Activated T-helper 1 cell treated with anti-CD3 and anti-CD28 coated beads, Interleukin-12 subunit alpha, Interleukin-12 subunit beta, Interleukin-2, Interleukin-4 antibody, amounts not matched to agents 30 ng/mL and 10 ng/mL and 1 ng/mL, durations not matched to agents 14 hours and 24 hours and 36 hours (primary cell): ENCODE data around the gene FBXL13. TPM values are rescaled to one million over a fixed set of nuclear protein-coding genes. Genes with fewer than 3 reads are reported as not detected.
"Not testable (repeated sequence)": the region's sequence is repeated elsewhere in the genome, so short reads cannot be mapped to it uniquely, and the experiment has no call there.

Experiments used
- DNase-seq: peaks from one replicate; pipeline ENCODE4 v3.0.0; 2021; ENCODE audit warnings: low spot score
- H3K27ac Mint-ChIP-seq: one replicate; pipeline ENCODE4 v1.8.0; 2021; ENCODE audit warnings: mild to moderate bottlenecking, mixed read lengths
- H3K27me3 Mint-ChIP-seq: one replicate; pipeline ENCODE4 v1.8.0; 2022; ENCODE audit warnings: mild to moderate bottlenecking, moderate library complexity, mixed read lengths; ENCODE audit not compliant: insufficient read depth
- H3K36me3 Mint-ChIP-seq: one replicate; pipeline ENCODE4 v1.8.0; 2021; ENCODE audit warnings: low read depth, mixed read lengths
- H3K4me1 Mint-ChIP-seq: one replicate; pipeline ENCODE4 v1.8.0; 2021; ENCODE audit warnings: low read depth, mixed read lengths
- H3K4me3 Mint-ChIP-seq: one replicate; pipeline ENCODE4 v1.8.0; 2021; ENCODE audit warnings: mild to moderate bottlenecking, moderate library complexity, mixed read lengths
- H3K9me3 Mint-ChIP-seq: one replicate; pipeline ENCODE4 v1.8.0; 2021; ENCODE audit warnings: mixed read lengths
- intact Hi-C: fragments of 100-400 bp; cut with micrococcal nuclease; formaldehyde crosslinking; loops from one replicate; pipeline ENCODE4 v1.15.1; 2024
- total RNA-seq: library from RNA; stranded (reverse); gene quantifications from 2 replicates; pipeline ENCODE4 v1.2.3, GENCODE V29; 2022

FBXL13 gene
- total RNA-seq, 1 donor from 2014 or later, result 0.34 TPM

GRCh38 chr7:102778663-102779062, 295.9 kb downstream of the FBXL13 start:
- H3K4me1 Mint-ChIP-seq, H3K27ac Mint-ChIP-seq, H3K4me3 Mint-ChIP-seq, H3K27me3 Mint-ChIP-seq, H3K9me3 Mint-ChIP-seq, H3K36me3 Mint-ChIP-seq, intact Hi-C loops, DNase-seq: not testable (repeated sequence)

GRCh38 chr7:102776217-102776616, 298.4 kb downstream of the FBXL13 start:
- H3K9me3 Mint-ChIP-seq, H3K27me3 Mint-ChIP-seq, H3K4me3 Mint-ChIP-seq, H3K36me3 Mint-ChIP-seq, intact Hi-C loops, H3K27ac Mint-ChIP-seq, DNase-seq, H3K4me1 Mint-ChIP-seq: not testable (repeated sequence)

GRCh38 chr7:102770467-102770866, 304.1 kb downstream of the FBXL13 start:
- DNase-seq, H3K4me3 Mint-ChIP-seq, H3K27me3 Mint-ChIP-seq, H3K4me1 Mint-ChIP-seq, H3K27ac Mint-ChIP-seq, H3K9me3 Mint-ChIP-seq, intact Hi-C loops, H3K36me3 Mint-ChIP-seq: not testable (repeated sequence)

GRCh38 chr7:102769657-102770192, 304.9 kb downstream of the FBXL13 start:
- H3K27me3 Mint-ChIP-seq, H3K4me3 Mint-ChIP-seq, H3K36me3 Mint-ChIP-seq, H3K4me1 Mint-ChIP-seq, DNase-seq, H3K27ac Mint-ChIP-seq, H3K9me3 Mint-ChIP-seq, intact Hi-C loops: not testable (repeated sequence)

GRCh38 chr7:102763295-102763905, 311.2 kb downstream of the FBXL13 start:
- H3K27ac Mint-ChIP-seq, H3K27me3 Mint-ChIP-seq, H3K4me3 Mint-ChIP-seq, intact Hi-C loops, H3K4me1 Mint-ChIP-seq, H3K9me3 Mint-ChIP-seq, H3K36me3 Mint-ChIP-seq, DNase-seq: not testable (repeated sequence)

Other genes with a start within 250 kb of the FBXL13 start
- gene LRRC17, start 161.8 kb downstream of the FBXL13 start, total RNA-seq, result 0.17 TPM in 1 of 2 replicates, not detected in the other
- 49.6 and 51.8 TPM in 2 replicates for gene ARMC10, start 344 bp upstream of the FBXL13 start, total RNA-seq
- gene NAPEPLD, start 74.3 kb upstream of the FBXL13 start, total RNA-seq, result 7.8 and 8.1 TPM in 2 replicates
- 71.5 and 75.5 TPM in 2 replicates for gene PMPCB, start 222.6 kb upstream of the FBXL13 start, total RNA-seq